GM19463 (cell line): ENCODE measurements around the gene PTX4.

Experiments used
- ATAC-seq: cut with Tn5 transposase; IDR thresholded peaks from one replicate; pipeline ENCODE4 v1.9.1; 2021; ENCODE audit warnings: mild to moderate bottlenecking, moderate library complexity; ENCODE audit not compliant: unreplicated experiment

PTX4 gene

DNA sequence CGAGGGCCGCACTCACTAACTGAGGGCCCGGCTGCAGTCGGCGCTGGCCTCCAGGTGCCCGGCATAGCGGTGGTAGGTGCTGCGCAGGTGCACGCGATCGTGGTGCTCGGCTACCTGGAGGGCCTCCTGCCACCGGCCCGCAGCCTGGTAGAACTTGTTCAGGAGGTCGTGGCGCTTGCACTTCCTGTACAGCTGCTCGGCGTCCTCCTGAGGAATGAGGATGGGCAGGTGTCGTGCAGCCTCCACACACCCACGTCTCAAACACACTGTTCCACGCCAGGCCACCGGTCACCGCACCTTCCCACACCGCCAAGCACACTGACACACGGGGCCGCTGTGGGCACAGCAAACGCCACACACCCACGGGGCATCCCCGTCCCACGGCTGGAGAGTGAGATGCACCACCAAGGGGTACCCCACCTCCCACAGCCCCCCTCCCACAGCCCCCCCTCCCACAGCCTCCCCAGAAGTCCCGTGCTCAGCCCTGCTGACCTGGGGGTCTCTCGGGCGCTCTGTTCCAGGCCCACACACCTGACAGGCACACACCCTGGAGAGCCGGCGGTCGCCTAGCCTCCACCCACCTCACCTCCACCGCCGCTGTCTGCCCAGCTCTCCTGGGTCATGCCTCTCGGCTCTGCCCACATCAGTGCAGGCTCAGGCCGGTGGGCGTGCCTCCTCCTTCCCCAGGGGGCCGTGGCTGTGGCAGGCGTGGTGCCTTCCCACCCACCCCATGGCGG is 37.3 kb upstream of the PTX4 start:
- no peak for ATAC-seq

DNA sequence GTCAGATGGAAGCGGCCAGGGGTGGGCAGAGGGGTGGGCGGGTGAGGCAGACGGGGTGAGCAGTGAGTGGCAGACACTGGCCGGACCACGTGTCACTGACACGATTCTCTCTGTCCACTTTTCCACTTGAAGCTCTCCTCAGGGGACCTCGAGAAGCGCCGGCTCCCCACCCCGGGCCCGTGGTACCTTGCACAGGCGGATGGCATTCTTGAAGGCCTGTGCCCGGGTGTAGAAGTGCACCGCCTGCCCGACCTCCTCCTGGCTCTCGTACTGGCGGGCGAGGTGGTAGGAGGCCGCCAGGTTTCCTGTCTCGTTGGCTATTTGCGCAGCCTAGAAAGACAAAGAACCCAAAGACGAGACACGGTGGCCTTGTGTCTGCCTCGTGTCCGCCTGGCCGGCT is 35.6 kb upstream of the PTX4 start:
- ATAC-seq: no peak

DNA sequence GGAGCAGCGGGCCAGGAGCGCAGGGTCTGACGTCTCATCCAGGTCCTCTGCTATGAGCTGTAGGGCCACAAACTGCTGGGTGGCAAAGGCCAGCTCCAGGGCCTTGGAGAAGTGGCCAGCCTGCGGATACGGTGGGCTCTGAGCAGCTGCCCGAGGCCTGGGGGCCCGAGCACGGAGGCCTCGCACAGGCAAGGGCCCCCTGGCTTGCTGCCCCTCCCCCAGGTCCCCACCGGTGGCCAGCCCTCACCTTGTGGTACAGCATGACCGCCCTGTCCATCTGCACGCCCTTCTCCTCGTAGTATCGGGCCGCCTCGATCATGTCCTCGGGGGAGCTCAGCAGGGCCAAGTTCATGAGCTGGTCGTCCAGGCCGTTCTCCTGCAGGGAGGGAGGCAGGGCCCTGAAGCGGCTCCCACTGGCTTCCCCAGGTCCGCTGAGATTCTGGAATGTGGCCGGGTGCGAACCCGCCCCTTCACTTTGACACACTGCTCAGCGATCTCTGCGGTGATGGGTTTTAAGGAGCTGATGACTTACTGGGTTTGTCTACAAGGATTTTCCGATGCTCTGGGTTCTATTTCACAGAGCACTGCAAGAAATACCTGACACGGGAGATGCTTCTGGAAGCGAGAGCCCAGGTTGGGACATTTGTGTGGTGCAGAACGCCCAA is 35.0 kb upstream of the PTX4 start:
- no peak for ATAC-seq

DNA sequence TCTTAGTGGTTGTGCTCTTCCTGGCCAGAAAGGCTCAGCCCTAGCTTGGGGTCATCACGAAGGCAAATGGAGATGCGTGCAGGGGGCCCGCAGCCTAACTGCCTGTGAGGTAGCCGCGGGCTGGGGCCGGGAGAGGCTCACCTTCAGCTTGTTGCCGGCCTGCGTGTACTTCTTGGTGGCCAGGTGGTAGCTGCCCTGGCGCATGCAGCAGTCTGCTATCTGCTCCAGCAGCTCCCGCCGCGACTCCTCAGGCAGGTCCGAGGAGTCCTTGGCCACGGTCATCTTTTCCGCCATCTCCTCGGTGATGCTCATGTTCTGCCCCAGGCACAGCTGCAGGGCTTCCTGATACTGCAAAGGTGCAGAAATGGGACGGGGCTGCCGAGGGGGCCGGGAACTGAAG is 31.7 kb upstream of the PTX4 start:
- no peak for ATAC-seq

DNA sequence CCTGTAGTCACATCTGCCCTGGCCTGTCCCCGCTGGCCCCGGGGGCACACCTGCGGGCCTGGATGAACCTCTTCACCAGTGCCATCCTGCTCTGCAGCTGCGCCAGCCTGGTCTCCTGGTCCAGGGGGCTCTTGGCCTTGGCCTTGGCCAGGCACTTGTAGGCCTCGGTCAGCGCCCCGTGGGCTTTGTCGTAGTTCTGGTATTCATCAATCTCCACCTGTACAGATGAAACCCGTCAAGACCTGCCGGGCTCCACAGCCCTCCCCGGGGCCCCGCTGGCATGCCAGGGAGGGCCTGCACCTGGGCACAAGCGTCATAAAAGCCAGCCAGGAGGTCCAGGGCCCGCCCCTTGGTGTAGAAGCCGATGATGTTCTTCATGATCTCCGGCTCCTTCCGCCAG is 31.1 kb upstream of the PTX4 start:
- no peak for ATAC-seq

DNA sequence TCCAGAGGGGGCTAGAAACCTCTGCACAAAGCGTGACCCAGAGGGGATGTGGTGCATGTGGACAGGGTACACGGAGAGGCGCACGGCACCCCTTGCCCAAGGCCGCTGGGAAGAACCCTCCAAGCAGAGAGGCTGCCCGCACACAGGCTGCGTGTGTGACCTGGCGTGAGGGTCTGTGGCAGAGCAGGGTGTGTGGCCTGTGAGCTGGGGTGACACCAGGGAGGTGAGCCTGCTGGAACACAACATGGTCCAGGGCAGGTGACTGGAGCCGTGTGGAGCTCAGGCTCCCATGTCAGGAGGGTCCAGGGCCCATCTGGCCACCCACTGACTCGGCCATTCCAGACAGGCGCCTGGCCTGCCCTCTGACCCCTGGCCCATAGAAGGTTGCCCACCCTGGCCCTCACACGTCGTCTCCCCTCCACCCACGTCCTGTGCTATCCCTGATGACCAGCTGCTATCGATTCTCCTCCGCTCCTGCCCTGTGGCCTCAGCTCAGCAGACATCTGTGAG is 29.9 kb upstream of the PTX4 start:
- ATAC-seq: no peak

DNA sequence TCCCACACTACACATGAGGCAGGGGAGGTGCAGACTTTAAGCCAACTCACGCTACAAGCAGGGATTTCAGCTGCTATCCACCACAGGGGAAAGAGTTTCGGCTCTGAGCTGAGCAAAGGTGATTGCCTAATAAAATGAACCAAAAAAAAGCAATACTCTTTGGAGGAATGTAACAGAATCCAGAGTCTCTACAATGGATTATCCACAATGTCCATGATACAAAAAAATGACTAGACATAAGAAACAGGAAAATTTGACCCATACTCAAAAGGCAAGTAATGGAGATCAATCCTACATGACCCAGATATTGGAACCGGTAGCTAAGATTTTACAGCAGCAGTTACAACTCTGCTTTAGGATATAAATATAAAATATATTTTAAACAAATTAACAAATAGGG is 25.8 kb upstream of the PTX4 start:
- no peak for ATAC-seq

DNA sequence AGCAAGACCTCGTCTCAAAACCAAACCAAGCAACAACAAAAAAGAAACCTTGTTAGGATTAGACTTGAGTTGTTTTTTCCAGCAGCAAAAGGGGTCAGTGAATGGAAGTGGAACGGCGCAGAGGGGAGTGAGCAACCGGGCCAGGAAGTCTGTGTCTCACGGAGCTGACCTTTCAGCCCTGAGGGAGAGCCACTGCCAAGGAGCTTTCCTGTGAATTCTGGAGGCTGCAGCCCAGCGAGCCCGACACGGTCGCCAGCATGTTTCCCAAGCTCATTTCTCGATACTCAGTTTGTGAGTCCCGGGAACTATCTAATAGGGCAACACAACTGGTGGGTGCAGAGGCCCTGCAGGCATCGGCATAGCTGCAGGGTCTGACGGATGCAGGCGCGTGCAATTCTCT is 24.0 kb upstream of the PTX4 start:
- no peak for ATAC-seq

- ATAC-seq: no peak
Measured at GRCh38 chr16:1511662-1512569, 23.2 kb upstream of the PTX4 start.

DNA sequence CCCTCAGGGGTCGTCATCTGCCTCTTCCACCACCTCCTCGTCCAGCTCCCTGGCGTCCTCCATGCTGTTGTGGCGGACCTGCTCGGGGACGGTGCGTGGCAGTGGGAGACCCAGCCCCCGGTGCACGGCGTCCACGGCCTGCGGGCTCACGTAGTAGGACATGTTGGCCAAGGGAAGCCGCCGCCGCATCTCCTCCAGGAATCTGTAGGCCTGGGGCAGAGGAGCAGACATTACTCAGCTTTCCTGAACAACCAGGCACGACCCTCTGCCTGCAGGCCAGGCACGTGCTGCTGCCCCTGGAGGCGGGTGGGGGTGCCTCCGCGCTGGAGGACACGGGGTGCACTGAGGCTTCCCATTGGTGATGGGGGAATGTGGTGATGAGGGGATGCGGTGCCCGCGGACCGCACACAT is 22.2 kb upstream of the PTX4 start:
- ATAC-seq: no peak

GRCh38 chr16:1510272-1510671 is 21.5 kb upstream of the PTX4 start:
- ATAC-seq: no peak

GRCh38 chr16:1509307-1510221 is 20.8 kb upstream of the PTX4 start:
- ATAC-seq: no peak

DNA sequence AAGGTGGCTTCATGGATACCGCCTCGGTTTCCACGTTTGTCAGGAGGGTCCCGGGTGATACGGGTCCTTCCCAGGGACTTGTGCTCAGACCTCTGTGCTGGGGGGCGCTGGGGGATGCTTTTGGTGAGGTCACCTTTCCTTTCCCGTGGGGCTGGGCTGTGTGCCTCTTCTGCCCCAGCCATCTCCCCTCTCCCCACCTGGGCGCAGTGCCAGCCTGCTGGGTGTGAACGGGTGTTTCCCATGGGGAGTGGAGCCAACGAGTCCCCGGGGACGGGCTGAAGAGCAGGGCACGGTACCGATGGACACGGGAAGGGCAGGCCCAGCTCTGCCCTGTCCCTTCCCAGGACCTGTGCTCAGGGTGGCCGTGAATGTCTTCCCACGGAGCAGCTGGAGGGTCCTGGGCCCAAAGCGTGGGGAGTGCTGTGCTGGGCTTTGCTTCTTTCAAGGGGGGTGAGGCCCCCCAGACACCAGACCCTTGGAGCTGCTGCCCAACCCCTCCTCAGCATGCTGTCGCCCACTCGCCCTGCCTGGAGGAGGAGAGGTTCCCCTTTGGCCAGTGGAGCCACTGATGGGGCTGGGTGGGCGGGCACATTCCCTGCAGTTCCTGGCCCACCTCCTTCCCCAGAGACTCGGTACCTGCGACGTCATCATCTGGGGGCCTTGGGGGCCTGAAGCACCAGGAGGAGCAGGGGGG is 19.9 kb upstream of the PTX4 start:
- no peak for ATAC-seq

GRCh38 chr16:1506494-1507213 is 17.9 kb upstream of the PTX4 start:
- no peak for ATAC-seq

GRCh38 chr16:1505912-1506311 is 17.2 kb upstream of the PTX4 start:
- no peak for ATAC-seq

DNA sequence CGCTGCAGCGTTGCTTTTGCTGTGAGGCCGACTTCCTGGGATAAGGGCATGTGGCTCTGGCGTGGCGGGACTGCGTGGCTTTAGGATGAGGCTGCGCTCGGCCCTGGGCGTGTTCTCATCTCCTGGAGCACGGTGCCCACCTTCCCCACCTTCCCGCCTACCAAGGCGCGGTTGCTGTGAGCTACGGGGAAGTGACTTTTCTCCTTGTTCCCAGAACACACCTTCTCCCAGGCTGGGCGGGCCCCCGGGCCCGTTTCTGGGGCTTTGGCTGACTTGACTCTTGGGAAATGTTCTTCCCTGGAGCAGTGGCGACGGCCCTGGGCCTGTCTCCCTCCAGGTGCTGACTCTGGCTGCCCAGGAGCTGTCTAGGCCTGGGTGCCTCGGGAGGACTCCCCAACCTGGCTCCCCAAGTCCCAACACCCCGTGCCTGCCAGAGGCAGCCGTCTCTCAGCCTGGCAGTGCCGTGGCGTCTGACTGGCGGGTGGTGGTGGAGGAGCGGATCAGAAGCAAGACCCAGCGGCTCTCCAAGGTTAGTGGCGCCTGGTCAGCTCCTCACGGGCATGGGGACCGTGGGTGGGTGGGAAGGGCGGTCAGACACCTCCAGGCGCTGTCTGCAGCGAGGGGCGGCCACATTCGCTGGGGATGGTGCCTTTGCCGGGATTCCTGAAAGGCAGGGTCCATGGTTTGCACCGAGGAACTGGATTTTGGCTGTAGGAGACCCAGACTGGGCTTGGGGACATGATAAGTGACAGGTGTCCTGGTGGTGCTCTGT is 16.5 kb upstream of the PTX4 start:
- no peak for ATAC-seq

- no peak for ATAC-seq
Measured at GRCh38 chr16:1503110-1503955, 14.6 kb upstream of the PTX4 start.
